Activated T-helper 17 cell treated with anti-CD3 and anti-CD28 coated beads, Interleukin-2, amount 50 U/mL, for 72 hours (primary cell): ENCODE data around the gene PSMD6. TPM values are rescaled to one million over a fixed set of nuclear protein-coding genes. Genes with fewer than 3 reads are reported as not detected.

Source experiments
- ATAC-seq: fragments of 150-1000 bp; cut with Tn5 transposase; replicated peaks from 2 replicates; pipeline ENCODE4 v1.10.0; 2021; ENCODE audit warnings: mild to moderate bottlenecking, moderate library complexity
- H3K27ac Mint-ChIP-seq: one replicate; pipeline ENCODE4 v1.8.0; 2022; ENCODE audit warnings: mixed read lengths
- H3K27me3 Mint-ChIP-seq: one replicate; pipeline ENCODE4 v1.8.0; 2022; ENCODE audit warnings: mixed read lengths
- H3K36me3 Mint-ChIP-seq: one replicate; pipeline ENCODE4 v1.8.0; 2022; ENCODE audit warnings: low read depth, mild to moderate bottlenecking, mixed read lengths
- H3K4me1 Mint-ChIP-seq: one replicate; pipeline ENCODE4 v1.8.0; 2022; ENCODE audit warnings: mixed read lengths
- H3K4me3 Mint-ChIP-seq: one replicate; pipeline ENCODE4 v1.8.0; 2022; ENCODE audit warnings: mild to moderate bottlenecking, mixed read lengths
- H3K9me3 Mint-ChIP-seq: one replicate; pipeline ENCODE4 v1.8.0; 2022; ENCODE audit warnings: mixed read lengths
- total RNA-seq, 2 donors: library from RNA; stranded (reverse); gene quantifications; one replicate each; pipeline ENCODE4 v1.2.3, GENCODE V29; 2022

The PSMD6 gene
- total RNA-seq, 2 donors from 2014 or later = 79.4 to 113 TPM

- Mint-ChIP-seq H3K4me1 (peaks cover 19% of the 10 kb centered on the region), H3K27me3 (no peaks in the 10 kb centered on the region), H3K36me3 (no peaks in the 10 kb centered on the region), H3K9me3 (no peaks in the 10 kb centered on the region), H3K27ac (peak overlapping the region; percentile 50), H3K4me3 (no peak overlapping the region)
- no peak for ATAC-seq
Measured at GRCh38 chr3:64009528-64009927, 13.8 kb downstream of the PSMD6 start.

DNA sequence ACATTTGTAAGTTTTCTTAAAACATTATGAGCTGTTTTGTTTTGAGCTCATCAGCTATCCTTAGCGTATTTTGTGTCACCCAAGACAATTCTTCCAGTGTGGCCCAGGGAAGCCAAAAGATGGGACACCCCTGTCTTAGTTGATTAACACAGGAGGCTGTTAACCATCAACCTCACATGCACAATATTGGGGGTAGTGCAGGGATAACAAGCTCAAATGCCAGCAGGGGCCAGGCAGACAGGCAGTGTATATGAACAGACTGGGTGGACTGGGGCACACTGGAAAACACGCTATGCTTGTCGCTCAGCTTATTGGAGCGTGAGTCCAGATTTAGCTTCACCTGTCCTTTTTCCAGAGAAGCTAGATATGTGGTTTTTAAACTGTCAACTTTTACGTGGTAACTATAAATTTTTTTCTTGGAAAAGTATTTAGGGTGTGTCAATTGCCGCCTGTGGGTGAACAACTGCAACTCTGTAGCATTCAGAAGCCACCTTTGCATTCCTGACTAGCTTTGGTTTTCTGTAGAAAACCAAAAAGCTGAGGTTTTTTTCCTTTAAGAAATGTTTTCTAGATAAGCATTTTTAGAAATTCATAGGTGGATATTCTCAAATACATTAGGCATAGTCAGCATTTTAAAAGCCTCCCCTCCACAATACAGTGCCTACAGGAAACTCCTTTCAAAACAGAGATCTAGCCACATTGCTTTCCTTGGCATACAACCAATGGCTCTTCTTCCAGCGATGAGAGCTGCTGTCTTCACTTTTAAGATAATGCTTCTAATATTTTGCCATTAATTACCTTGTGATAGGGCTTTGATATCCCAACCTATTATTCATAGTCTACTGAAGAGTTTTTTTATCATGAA is 14.6 kb downstream of the PSMD6 start:
- Mint-ChIP-seq H3K4me1 (peaks cover 15% of the 10 kb centered on the region), H3K27me3 (no peaks in the 10 kb centered on the region), H3K36me3 (no peaks in the 10 kb centered on the region), H3K9me3 (no peaks in the 10 kb centered on the region), H3K4me3 (no peak overlapping the region), H3K27ac (peak overlapping the region; percentile 50)
- ATAC-seq = no peak

- Mint-ChIP-seq H3K9me3 (no peaks in the 10 kb centered on the region), H3K36me3 (no peaks in the 10 kb centered on the region), H3K4me1 (peaks cover 15% of the 10 kb centered on the region), H3K27me3 (no peaks in the 10 kb centered on the region), H3K4me3 (no peak overlapping the region), H3K27ac (peak overlapping the region; percentile 50)
- no peak for ATAC-seq
Measured at GRCh38 chr3:64008017-64008416, 15.3 kb downstream of the PSMD6 start.

GRCh38 chr3:64003589-64003988 is 19.7 kb downstream of the PSMD6 start:
- H3K27me3 Mint-ChIP-seq = no peaks in the 10 kb centered on the region
- H3K27ac Mint-ChIP-seq = no peak overlapping the region
- no peaks in the 10 kb centered on the region for H3K9me3 Mint-ChIP-seq
- H3K36me3 Mint-ChIP-seq = peaks cover 32% of the 10 kb centered on the region
- H3K4me3 Mint-ChIP-seq = no peak overlapping the region
- no peak for ATAC-seq
- H3K4me1 Mint-ChIP-seq = no peaks in the 10 kb centered on the region

GRCh38 chr3:64002233-64002632 is 21.1 kb downstream of the PSMD6 start:
- ATAC-seq = no peak
- peak overlapping the region; percentile 66 for H3K27ac Mint-ChIP-seq
- no peaks in the 10 kb centered on the region for H3K9me3 Mint-ChIP-seq
- no peak overlapping the region for H3K4me3 Mint-ChIP-seq
- no peaks in the 10 kb centered on the region for H3K27me3 Mint-ChIP-seq
- H3K36me3 Mint-ChIP-seq = peaks cover 45% of the 10 kb centered on the region
- H3K4me1 Mint-ChIP-seq = no peaks in the 10 kb centered on the region

- Mint-ChIP-seq H3K9me3 (no peaks in the 10 kb centered on the region), H3K4me3 (no peak overlapping the region), H3K27ac (peak overlapping the region; percentile 72), H3K36me3 (peaks cover 62% of the 10 kb centered on the region), H3K27me3 (no peaks in the 10 kb centered on the region), H3K4me1 (peaks cover 10% of the 10 kb centered on the region)
- no peak for ATAC-seq
Measured at GRCh38 chr3:64000453-64001055, 22.7 kb downstream of the PSMD6 start.

DNA sequence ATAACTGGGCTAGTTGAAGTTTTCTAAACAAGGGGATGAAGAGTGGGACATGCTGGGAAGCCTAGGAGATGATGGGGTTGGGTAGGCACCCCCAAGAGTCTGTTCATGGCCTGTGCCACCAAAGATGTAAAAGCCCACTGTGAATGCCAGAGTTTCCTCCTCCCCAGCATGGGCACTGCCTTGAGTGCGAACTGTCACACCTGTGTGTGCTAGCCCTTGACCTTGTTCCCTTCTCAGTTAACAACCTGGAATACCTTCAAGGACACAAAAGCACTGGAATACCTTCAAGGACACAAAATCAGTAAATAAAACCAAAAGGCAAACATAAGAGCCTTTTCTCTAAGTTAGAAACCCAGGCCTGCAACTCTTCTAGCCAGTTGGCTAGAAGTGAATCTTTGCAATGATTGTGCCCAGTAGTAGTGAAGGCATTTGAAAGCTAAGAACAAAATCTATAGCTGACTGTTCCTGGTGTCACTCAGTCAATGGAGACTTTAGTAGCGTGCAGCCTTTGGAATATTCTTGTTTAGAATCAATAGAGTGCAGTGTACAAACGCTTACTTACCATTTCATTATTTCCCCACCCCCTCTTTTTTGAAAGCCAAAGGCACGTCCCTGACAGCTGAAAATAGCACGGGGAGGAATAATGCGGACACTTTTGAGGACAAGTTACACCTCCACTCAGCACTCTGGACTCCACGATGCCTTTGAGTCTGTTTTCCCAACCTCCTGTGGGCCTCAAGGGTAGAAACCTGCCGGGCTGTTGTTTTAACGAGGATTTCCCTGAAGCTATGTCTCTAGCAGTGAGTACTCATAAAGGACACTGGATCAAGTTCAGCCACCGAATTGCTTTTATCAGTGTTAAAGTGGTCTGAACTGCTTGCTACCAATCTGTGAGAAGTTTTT is 24.2 kb downstream of the PSMD6 start:
- Mint-ChIP-seq H3K4me1 (peaks cover 14% of the 10 kb centered on the region), H3K27ac (peak overlapping the region; percentile 17), H3K9me3 (no peaks in the 10 kb centered on the region), H3K4me3 (no peak overlapping the region), H3K27me3 (no peaks in the 10 kb centered on the region), H3K36me3 (peaks cover 74% of the 10 kb centered on the region)
- ATAC-seq = no peak

DNA sequence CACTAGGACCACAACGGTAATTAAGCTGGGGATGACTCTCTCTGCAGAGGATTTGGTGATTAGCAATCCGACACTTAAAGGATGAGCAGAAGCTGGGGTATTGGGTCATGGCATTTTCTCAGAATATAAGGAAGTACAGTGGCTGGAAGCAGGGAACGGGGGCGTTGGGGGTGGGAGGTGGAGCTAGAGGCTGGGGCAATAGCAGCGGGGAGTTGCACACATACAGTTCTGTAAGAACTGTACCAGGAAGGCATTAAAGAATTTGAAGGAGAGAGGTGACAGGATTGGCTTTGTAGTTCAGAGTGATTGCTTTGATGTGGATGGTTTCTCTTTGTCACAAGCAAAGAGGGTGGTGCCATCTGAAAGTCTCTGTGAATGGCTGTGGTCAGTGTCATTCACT is 28.2 kb downstream of the PSMD6 start:
- Mint-ChIP-seq H3K36me3 (peaks cover 97% of the 10 kb centered on the region), H3K27me3 (no peaks in the 10 kb centered on the region), H3K4me3 (no peak overlapping the region), H3K27ac (peak overlapping the region; percentile 45), H3K9me3 (no peaks in the 10 kb centered on the region), H3K4me1 (peaks cover 18% of the 10 kb centered on the region)
- ATAC-seq = no peak

GRCh38 chr3:63993653-63994079 is 29.6 kb downstream of the PSMD6 start:
- ATAC-seq = peak; percentile 85
- Mint-ChIP-seq H3K27me3 (no peaks in the 10 kb centered on the region), H3K4me3 (no peak overlapping the region), H3K27ac (peak overlapping the region; percentile 19), H3K9me3 (no peaks in the 10 kb centered on the region), H3K4me1 (peaks cover 18% of the 10 kb centered on the region), H3K36me3 (peaks cover 97% of the 10 kb centered on the region)

DNA sequence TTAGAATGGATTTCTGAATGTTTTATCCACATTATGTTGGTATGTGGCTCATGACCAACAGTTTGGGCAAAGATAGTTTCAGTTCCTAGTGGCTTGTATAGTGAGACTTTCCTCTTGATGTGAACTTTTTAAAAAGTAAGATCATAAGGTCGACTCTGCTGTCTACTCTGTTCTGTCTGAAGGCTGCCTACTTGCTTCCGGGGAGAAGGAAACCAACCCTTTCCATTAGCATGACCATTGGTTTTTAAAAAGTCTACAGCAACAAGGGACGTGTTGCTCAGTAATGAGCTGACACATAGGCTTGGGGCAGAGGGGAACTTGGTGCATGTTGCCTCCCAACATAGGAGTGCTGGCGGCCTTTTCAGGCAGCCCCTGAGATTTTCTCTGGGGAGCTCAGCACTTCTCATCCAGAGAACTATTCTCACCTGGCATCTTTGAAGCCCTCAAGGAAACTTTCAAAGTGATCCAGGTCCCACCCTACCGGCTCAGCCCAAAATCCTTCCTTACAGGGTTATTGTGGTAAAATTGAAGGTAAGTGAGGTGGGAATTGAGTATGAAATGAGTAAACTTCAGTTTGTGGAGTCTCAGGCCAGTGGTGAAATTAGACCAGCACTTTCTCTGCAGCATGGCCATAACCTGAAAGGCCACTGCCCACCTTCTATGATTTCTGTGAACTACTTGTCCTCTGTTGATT is 30.6 kb downstream of the PSMD6 start:
- Mint-ChIP-seq H3K36me3 (peaks cover 97% of the 10 kb centered on the region), H3K9me3 (no peaks in the 10 kb centered on the region), H3K27ac (peak overlapping the region; percentile 8), H3K27me3 (no peaks in the 10 kb centered on the region), H3K4me1 (peaks cover 18% of the 10 kb centered on the region), H3K4me3 (no peak overlapping the region)
- ATAC-seq = no peak

DNA sequence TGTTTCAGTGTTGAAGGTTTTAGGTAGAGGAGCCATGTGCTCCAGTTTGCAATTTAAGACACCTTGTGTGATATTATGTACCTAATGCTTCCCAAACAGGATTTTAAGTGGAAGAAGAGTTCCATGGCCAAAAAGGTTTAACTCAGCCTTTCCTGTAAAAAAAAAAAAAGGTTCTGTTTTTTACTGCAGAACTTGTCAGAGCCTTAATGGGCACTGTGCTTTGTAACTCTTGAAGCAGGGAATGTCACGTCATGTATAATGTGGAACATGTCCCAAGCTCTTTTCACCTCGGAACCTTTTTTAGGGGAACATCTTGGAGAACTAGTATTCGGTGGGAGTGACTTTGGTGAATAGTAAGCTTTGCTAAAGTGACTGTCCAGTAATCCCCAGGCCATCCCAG is 31.6 kb downstream of the PSMD6 start:
- no peaks in the 10 kb centered on the region for H3K27me3 Mint-ChIP-seq
- H3K36me3 Mint-ChIP-seq = peaks cover 97% of the 10 kb centered on the region
- no peak for ATAC-seq
- H3K4me3 Mint-ChIP-seq = no peak overlapping the region
- H3K4me1 Mint-ChIP-seq = peaks cover 17% of the 10 kb centered on the region
- H3K27ac Mint-ChIP-seq = peak overlapping the region; percentile 86
- no peaks in the 10 kb centered on the region for H3K9me3 Mint-ChIP-seq

GRCh38 chr3:63990733-63991132 is 32.6 kb downstream of the PSMD6 start:
- Mint-ChIP-seq H3K27me3 (no peaks in the 10 kb centered on the region), H3K36me3 (peaks cover 97% of the 10 kb centered on the region), H3K27ac (peak overlapping the region; percentile 86), H3K4me3 (no peak overlapping the region), H3K4me1 (peaks cover 13% of the 10 kb centered on the region), H3K9me3 (no peaks in the 10 kb centered on the region)
- ATAC-seq = no peak

DNA sequence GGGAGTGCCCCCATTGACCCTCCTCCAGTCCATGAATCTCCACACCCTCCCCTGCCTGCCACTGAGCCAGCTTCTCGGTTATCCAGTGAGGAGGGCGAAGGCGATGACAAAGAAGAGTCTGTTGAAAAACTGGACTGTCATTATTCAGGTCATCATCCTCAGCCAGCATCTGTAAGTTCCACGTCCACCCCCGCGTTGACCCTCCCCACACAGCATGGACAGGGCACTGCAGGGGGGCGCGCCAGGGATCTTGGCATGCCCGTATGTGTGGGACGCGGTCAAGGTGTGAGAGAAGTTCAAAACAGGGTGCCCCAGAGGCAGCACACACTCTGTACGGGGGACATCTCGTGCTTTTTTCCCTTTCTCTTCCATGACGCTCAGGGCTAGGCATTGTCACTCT is 33.1 kb downstream of the PSMD6 start:
- Mint-ChIP-seq H3K4me3 (no peak overlapping the region), H3K27me3 (no peaks in the 10 kb centered on the region), H3K4me1 (peaks cover 18% of the 10 kb centered on the region), H3K9me3 (no peaks in the 10 kb centered on the region), H3K27ac (no peak overlapping the region), H3K36me3 (peaks cover 97% of the 10 kb centered on the region)
- ATAC-seq = no peak

GRCh38 chr3:63988943-63989342 is 34.4 kb downstream of the PSMD6 start:
- Mint-ChIP-seq H3K27me3 (no peaks in the 10 kb centered on the region), H3K36me3 (peaks cover 99% of the 10 kb centered on the region)

More at GRCh38 chr3:63988943-63989342, 34.4 kb downstream of the PSMD6 start:
- Mint-ChIP-seq H3K27ac (peak overlapping the region; percentile 5), H3K4me1 (peaks cover 21% of the 10 kb centered on the region), H3K4me3 (no peak overlapping the region), H3K9me3 (no peaks in the 10 kb centered on the region)
- no peak for ATAC-seq
